OCI-LY3 (cell line): ENCODE measurements around the gene ADCY9.

Source experiments
- H2AFZ ChIP-seq: fragments of 200-600, 300-600 bp; shearing (Covaris generic); 2 replicates; pipeline ENCODE4 v1.6.0; 2014; ENCODE audit warnings: antibody characterized with exemption, low read depth, low read length
- H3K27ac ChIP-seq: fragments of 200-600, 300-600 bp; sonication (generic); 2 replicates; pipeline ENCODE4 v1.5.1; 2014; ENCODE audit warnings: mild to moderate bottlenecking, low read length, moderate library complexity, mixed read lengths
- H3K27me3 ChIP-seq: fragments of 200-600, 300-600 bp; sonication (generic); 2 replicates; pipeline ENCODE4 v1.6.1; 2014; ENCODE audit warnings: low read depth, low read length, mixed read lengths
- H3K36me3 ChIP-seq: fragments of 200-600, 300-600 bp; sonication (generic); replicated peaks from 2 replicates; pipeline ENCODE3; 2014; ENCODE audit warnings: low read depth, low read length, mixed read lengths
- H3K4me1 ChIP-seq: fragments of 300-600, 200-600 bp; sonication (generic); 2 replicates; pipeline ENCODE4 v1.6.1; 2014; ENCODE audit warnings: low read length, mixed read lengths
- H3K4me2 ChIP-seq: fragments of 200-600, 300-600 bp; sonication (generic); 2 replicates; pipeline ENCODE4 v1.6.1; 2014; ENCODE audit warnings: low read length, mixed read lengths
- H3K4me3 ChIP-seq: fragments of 300-600, 200-600 bp; sonication (generic); 2 replicates; pipeline ENCODE4 v1.5.1; 2014; ENCODE audit warnings: antibody characterized with exemption, mild to moderate bottlenecking, low read length, moderate library complexity
- H3K79me2 ChIP-seq: fragments of 300-600, 200-600 bp; shearing (Covaris generic); 2 replicates; pipeline ENCODE4 v1.6.1; 2014; ENCODE audit warnings: mild to moderate bottlenecking, low read length, mixed read lengths
- H3K9ac ChIP-seq: fragments of 300-600, 200-600 bp; shearing (Covaris generic); 2 replicates; pipeline ENCODE4 v1.6.0; 2014; ENCODE audit warnings: mild to moderate bottlenecking, low read length, moderate library complexity
- H3K9me3 ChIP-seq: fragments of 200-600, 300-600 bp; shearing (Covaris generic); 2 replicates; pipeline ENCODE4 v1.6.1; 2014; ENCODE audit warnings: low read length, mixed read lengths; ENCODE audit not compliant: insufficient read depth
- H4K20me1 ChIP-seq: fragments of 200-600, 300-600 bp; sonication (generic); 2 replicates; pipeline ENCODE4 v1.6.1; 2016; ENCODE audit warnings: low read length, mixed read lengths; ENCODE audit not compliant: insufficient read depth
- CTCF ChIP-seq: fragments of 200-600, 300-600 bp; sonication (generic); IDR thresholded peaks from 2 replicates; pipeline ENCODE4 v1.5.1; 2014; ENCODE audit warnings: antibody characterized with exemption, low read length, low read depth
- EZH2phosphoT487 ChIP-seq: fragments of 200-600 bp; shearing (Covaris generic); IDR thresholded peaks from 2 replicates; pipeline ENCODE4 v1.6.1; 2018; ENCODE audit warnings: antibody characterized with exemption, mixed run types, low read depth

ADCY9 gene

GRCh38 chr16:3971706-3972105, 144.5 kb downstream of the ADCY9 start:
- Histone ChIP-seq H3K4me3 (peak overlapping the region; percentile 49), H3K4me2 (peak overlapping the region; percentile 76), H2AFZ (0 out of 2 replicates have a peak overlapping the region, but pooled peaks have one; percentile 58), H3K9me3 (no peaks in the 10 kb centered on the region), H3K79me2 (no peaks in the 10 kb centered on the region), H3K4me1 (peaks cover 12% of the 10 kb centered on the region), H4K20me1 (no peaks in the 10 kb centered on the region), H3K27me3 (no peaks in the 10 kb centered on the region), H3K36me3 (no peaks in the 10 kb centered on the region), H3K27ac (no peak overlapping the region), H3K9ac (no peak overlapping the region)
- no peak for TF ChIP-seq CTCF
- TF ChIP-seq EZH2phosphoT487 = no peak

DNA sequence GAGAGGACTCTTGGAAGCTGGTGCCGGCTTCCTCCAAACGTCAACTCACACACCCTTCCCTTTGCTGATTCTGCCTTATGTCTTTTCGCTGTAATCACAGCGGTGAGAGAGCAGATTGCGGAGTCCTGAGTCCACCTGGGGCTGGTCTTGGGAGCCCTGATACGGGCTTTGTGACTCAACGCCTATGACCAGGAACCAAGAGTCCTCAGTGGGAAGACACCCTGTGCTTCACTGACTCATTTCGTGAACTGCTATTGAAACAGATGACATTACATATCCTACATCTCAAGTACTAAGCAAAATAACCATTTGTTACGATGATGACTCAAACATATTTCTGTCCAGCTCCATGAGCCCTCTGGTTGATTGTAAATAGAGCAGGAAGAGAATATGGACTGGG, 145.0 kb downstream of the ADCY9 start:
- Histone ChIP-seq H3K4me2 (peak overlapping the region; percentile 76), H3K9me3 (no peaks in the 10 kb centered on the region), H4K20me1 (no peaks in the 10 kb centered on the region), H3K9ac (no peak overlapping the region), H3K27me3 (no peaks in the 10 kb centered on the region), H3K36me3 (no peaks in the 10 kb centered on the region), H3K79me2 (no peaks in the 10 kb centered on the region), H2AFZ (0 out of 2 replicates have a peak overlapping the region, but pooled peaks have one; percentile 58), H3K4me3 (peak overlapping the region; percentile 49), H3K4me1 (peaks cover 12% of the 10 kb centered on the region), H3K27ac (no peak overlapping the region)
- TF ChIP-seq CTCF (no peak), EZH2phosphoT487 (no peak)

DNA sequence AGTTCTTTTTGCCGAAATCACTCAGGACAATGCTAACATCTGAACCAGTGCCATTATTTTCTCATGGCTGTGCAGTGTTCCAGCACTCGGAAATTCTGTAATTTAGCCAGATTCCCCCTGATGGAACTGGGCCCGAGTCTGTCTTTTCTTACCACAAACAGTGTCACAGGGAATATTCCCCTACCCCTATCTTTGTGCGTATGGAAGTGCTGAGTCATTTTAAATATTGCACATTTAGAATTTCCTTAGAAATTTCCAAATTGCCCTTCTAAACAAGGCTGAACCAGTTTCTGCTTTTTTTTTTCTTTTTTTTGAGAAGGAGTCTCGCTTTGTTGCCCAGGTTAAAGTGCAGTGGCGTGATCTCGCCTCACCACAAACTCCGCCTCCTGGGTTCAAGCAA, 147.7 kb downstream of the ADCY9 start:
- Histone ChIP-seq H3K79me2 (no peaks in the 10 kb centered on the region), H3K4me3 (no peak overlapping the region), H3K4me2 (no peak overlapping the region), H3K9me3 (no peaks in the 10 kb centered on the region), H4K20me1 (no peaks in the 10 kb centered on the region), H3K9ac (no peak overlapping the region), H3K4me1 (peaks cover 12% of the 10 kb centered on the region), H3K27me3 (no peaks in the 10 kb centered on the region), H3K36me3 (no peaks in the 10 kb centered on the region), H3K27ac (no peak overlapping the region), H2AFZ (no peak overlapping the region)
- TF ChIP-seq CTCF (no peak), EZH2phosphoT487 (no peak)

DNA sequence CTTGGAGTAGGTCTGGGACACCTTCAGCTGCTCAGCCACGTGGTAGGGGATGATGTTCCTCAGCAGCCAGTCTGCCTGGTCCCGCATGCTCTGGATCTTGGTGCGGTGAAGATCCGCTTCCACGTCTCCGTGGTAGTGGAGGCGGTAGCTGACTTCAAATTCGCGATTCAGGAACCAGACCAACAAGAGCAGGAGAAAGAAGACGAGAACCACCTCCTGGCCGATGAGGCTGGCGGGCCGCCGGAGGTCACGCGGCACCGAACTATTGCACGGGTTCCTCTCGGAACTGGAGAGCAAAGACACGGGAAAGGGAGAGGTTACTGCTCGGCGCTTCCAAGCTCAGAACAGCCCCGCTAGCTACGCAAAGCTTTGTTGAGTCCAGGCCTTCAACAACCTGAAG, 149.6 kb downstream of the ADCY9 start:
- TF ChIP-seq CTCF = no peak
- TF ChIP-seq EZH2phosphoT487 = no peak
- Histone ChIP-seq H3K4me3 (no peak overlapping the region), H4K20me1 (no peaks in the 10 kb centered on the region), H3K9me3 (no peaks in the 10 kb centered on the region), H3K4me1 (peaks cover 14% of the 10 kb centered on the region), H3K4me2 (no peak overlapping the region), H3K79me2 (no peaks in the 10 kb centered on the region), H2AFZ (no peak overlapping the region), H3K36me3 (no peaks in the 10 kb centered on the region), H3K27me3 (peaks cover 4% of the 10 kb centered on the region; the same call in 1 of the 2 replicates), H3K27ac (no peak overlapping the region), H3K9ac (no peak overlapping the region)
